ENCODE results near the gene FNDC8. TPM values are rescaled to one million over a fixed set of nuclear protein-coding genes. Genes with fewer than 3 reads are reported as not detected.

Gene FNDC8
- total RNA-seq, 4 donors from 2014 or later, result not detected

DNA sequence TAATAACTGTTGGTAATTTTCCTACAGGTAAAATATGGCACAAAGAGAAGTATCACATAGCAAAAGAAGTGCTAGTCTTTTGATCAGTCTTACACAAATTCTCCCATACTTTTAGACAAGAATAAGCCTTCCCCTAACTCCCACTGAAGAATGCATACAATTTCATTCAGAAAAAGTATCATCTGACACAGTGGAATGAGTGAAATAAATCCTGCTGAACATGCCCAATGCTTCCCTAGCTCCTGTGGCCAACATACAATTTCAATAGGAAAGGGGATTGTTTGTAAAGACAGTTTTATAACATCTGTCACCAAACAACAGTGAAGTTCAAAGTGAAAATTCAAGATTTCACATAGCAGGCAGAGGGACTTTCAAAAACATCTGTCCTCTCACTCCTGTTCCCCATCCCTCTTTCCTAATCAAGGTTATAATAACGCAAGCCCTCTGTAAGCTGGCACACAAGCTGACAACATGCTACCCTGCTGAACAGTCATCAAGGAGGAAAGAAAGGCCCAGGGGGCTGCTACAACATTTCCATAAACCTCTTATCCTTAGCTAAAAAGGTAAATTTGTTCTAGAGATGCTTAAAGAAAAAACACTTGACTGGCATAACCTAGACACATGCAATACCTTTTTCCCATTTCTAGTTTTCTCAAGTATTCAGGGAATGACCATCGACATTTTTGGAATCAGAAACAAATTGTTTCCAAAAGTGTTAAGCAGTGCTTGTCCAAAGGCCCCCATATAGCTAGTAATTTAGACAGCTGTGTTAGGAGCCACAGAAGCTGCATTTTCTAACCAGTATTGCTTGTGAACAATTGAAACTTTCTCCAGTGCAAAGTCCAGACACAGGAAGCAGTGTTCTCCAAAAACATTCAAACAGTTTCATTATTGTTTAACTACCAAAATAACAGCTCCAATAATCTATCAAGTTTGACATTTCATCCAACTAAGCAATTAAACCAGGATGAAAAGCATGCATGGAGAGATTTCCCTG is 46.4 kb upstream of the FNDC8 start:
- intact Hi-C loops (cut with DNase I; ENCODE audit: low total_unique reads), result no loop called here
- no peak overlapping the region for H3K4me3 ChIP-seq
- H3K4me1 ChIP-seq, result peaks cover 11 to 60% (median 29%) of the 10 kb centered on the region in 4 donors
- peak overlapping the region; percentile 28 to 74 (median 48) for H3K27ac ChIP-seq
- in situ Hi-C loops (cut with MboI; ENCODE audit: low pct_ligation_motif_present in 1 of 4, low pct_unique_long_range_greater_than_20kb in 1 of 4, low sequenced_read_pairs in 3 of 4), result loop anchor here in 1 of 4 donors (25.0 kb wide), 1 partner anchor 88 kb away; the partner anchor contains the start of gene LIG3
- 14 to 50% methylated on average over 1 to 2 of the region's 2 CpGs for WGBS, 2 donors (ENCODE audit: low coverage in 1 of 2)
- no peaks in the 10 kb centered on the region for H3K27me3 ChIP-seq
- DNase-seq, result no peak
- TF ChIP-seq POLR2AphosphoS5 (IDR thresholded peaks at IDR 0.05) (no peak), EP300 (IDR thresholded peaks at IDR 0.05; ENCODE audit: low read depth) (no peak)
- H3K36me3 ChIP-seq, result no peaks in the 10 kb centered on the region
- H3K9me3 ChIP-seq, result no peaks in the 10 kb centered on the region

DNA sequence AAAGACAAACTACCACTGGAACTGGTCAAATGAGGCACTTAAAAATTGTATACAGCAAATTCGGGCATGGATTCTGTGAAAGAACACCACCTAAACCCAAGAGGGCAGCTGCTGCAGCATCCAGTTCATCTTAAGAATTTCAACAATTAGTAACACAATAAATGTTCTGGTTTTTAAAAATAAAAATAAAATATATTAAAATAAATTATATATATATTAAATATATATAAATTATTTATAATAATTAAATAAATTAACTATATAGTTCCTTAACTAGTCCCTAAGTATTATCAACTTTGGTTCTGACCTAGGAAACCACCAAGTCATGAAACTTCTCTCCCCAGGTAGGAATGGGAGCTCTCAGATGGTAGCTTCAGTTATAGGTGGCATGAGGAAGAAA is 44.5 kb upstream of the FNDC8 start:
- TF ChIP-seq, protein P1, sequence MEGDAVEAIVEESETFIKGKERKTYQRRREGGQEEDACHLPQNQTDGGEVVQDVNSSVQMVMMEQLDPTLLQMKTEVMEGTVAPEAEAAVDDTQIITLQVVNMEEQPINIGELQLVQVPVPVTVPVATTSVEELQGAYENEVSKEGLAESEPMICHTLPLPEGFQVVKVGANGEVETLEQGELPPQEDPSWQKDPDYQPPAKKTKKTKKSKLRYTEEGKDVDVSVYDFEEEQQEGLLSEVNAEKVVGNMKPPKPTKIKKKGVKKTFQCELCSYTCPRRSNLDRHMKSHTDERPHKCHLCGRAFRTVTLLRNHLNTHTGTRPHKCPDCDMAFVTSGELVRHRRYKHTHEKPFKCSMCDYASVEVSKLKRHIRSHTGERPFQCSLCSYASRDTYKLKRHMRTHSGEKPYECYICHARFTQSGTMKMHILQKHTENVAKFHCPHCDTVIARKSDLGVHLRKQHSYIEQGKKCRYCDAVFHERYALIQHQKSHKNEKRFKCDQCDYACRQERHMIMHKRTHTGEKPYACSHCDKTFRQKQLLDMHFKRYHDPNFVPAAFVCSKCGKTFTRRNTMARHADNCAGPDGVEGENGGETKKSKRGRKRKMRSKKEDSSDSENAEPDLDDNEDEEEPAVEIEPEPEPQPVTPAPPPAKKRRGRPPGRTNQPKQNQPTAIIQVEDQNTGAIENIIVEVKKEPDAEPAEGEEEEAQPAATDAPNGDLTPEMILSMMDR (IDR thresholded peaks at IDR 0.05), result no peak
- no peak for TF ChIP-seq EP300 (IDR thresholded peaks at IDR 0.05; ENCODE audit: low read depth)
- no peak for TF ChIP-seq POLR2AphosphoS5 (IDR thresholded peaks at IDR 0.05)
- TF ChIP-seq POLR2A (IDR thresholded peaks at IDR 0.05), result no peak
- Histone ChIP-seq H3K4me3 (no peak overlapping the region), H3K4me1 (peaks cover 15 to 77% (median 37%) of the 10 kb centered on the region in 4 donors), H3K9me3 (no peaks in the 10 kb centered on the region), H3K27me3 (no peaks in the 10 kb centered on the region), H3K36me3 (no peaks in the 10 kb centered on the region), H3K27ac (peak overlapping the region in 3 of 4 donors; percentile 20 to 49 (median 34))
- in situ Hi-C loops (cut with MboI; ENCODE audit: low pct_ligation_motif_present in 1 of 4, low pct_unique_long_range_greater_than_20kb in 1 of 4, low sequenced_read_pairs in 3 of 4) (loop anchor here in 1 of 4 donors (25.0 kb wide), 1 partner anchor 90 kb away; the partner anchor contains the start of gene LIG3), intact Hi-C loops (cut with DNase I; ENCODE audit: low total_unique reads) (loop anchor here (1.0 kb wide), 1 partner anchor 30 kb away; no protein-coding TSS in a partner anchor)
- no peak for DNase-seq
- 75 to 89% methylated on average over 1 of the region's 1 CpG for WGBS, 2 donors (ENCODE audit: low coverage in 1 of 2)

DNA sequence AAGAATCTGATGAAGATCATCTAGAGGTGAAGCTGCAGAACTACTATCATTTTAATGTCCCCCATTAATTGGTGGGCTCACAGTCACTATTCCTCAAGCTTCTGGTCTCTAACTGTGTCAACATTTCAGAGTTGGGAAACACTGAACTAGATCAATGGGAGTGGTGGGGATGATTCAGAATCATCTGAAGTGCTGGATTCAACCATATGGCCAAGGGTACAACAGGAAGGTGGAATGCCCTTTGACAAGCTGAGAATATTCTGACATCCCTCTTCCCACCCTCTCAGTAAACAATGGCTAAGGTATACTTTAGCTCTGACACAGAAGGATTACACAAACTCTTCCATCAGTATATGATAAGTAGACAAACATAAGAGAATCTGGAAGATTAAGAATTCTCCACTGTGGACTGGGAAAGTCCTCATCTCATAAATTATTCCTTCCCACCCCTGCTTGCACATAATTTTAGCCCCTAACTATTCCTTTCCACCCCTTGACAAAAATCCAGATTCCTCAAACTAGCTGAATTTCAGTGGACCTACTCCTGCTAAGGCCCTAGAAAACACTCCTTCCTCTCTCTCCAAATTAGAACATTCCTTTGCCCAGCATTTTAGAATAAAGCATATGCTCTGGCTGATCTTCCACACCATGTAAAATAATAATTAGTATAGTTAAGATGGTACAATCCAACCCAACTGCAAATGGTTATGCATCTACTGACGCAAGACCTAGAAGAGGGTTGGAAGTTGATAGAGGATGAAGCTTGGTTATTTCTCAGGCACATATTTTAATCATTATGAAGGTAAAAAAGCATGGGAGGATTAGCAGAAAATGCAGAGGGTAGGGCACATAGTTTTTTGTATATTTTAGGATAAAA is 41.6 kb upstream of the FNDC8 start:
- intact Hi-C loops (cut with DNase I; ENCODE audit: low total_unique reads), result no loop called here
- H3K36me3 ChIP-seq, result no peaks in the 10 kb centered on the region
- no peak for TF ChIP-seq POLR2A (IDR thresholded peaks at IDR 0.05)
- peak in 2 of 3 donors; percentile 46 to 63 for TF ChIP-seq POLR2AphosphoS5 (IDR thresholded peaks at IDR 0.05)
- H3K4me3 ChIP-seq, result no peak overlapping the region
- DNase-seq, result no peak
- H3K9me3 ChIP-seq, result no peaks in the 10 kb centered on the region
- 88 to 94% methylated on average over 1 of the region's 1 CpG for WGBS, 2 donors (ENCODE audit: low coverage in 1 of 2)
- no peaks in the 10 kb centered on the region for H3K27me3 ChIP-seq
- in situ Hi-C loops (cut with MboI; ENCODE audit: low pct_ligation_motif_present in 1 of 4, low pct_unique_long_range_greater_than_20kb in 1 of 4, low sequenced_read_pairs in 3 of 4), result loop anchor here in 1 of 4 donors (25.0 kb wide), 1 partner anchor 92 kb away; the partner anchor contains the start of gene LIG3
- peak overlapping the region; percentile 39 to 65 (median 56) for H3K27ac ChIP-seq
- peaks cover 15 to 89% (median 48%) of the 10 kb centered on the region in 4 donors for H3K4me1 ChIP-seq

DNA sequence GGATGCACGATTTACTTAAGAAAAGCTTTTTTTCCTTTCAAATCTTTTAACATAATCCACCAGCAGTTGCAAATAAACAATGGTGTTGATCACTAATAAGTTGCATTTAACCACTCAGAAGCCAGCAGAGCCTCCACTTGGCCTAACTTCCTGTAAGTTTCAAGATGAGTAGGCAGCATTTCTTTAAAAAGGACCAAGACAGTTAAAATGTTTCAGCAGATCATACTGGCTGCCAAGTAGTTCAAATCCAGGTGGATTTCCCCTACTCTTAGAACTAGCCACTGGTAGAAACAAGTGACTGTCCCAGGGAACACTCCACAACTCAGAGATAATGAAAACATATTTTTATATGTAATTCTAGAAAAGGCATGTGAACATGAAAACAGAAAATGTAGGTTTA is 40.9 kb upstream of the FNDC8 start:
- Histone ChIP-seq H3K36me3 (no peaks in the 10 kb centered on the region), H3K27ac (peak overlapping the region; percentile 10 to 65 (median 56)), H3K4me1 (peaks cover 15 to 89% (median 48%) of the 10 kb centered on the region in 4 donors), H3K9me3 (no peaks in the 10 kb centered on the region), H3K4me3 (no peak overlapping the region), H3K27me3 (no peaks in the 10 kb centered on the region)
- no peak for TF ChIP-seq EP300 (IDR thresholded peaks at IDR 0.05; ENCODE audit: low read depth)
- TF ChIP-seq, protein P1 (IDR thresholded peaks at IDR 0.05), result no peak
- TF ChIP-seq POLR2AphosphoS5 (IDR thresholded peaks at IDR 0.05), result no peak
- TF ChIP-seq POLR2A (IDR thresholded peaks at IDR 0.05), result no peak
- no peak for DNase-seq
- in situ Hi-C loops (cut with MboI; ENCODE audit: low pct_ligation_motif_present in 1 of 4, low pct_unique_long_range_greater_than_20kb in 1 of 4, low sequenced_read_pairs in 3 of 4) (loop anchor here in 1 of 4 donors (25.0 kb wide), 1 partner anchor 93 kb away; the partner anchor contains the start of gene LIG3), intact Hi-C loops (cut with DNase I; ENCODE audit: low total_unique reads) (no loop called here)
- 56 to 63% methylated on average over 1 of the region's 1 CpG for WGBS, 2 donors (ENCODE audit: low coverage in 1 of 2)

Measured in transverse colon (tissue), 4 donors.